C4-2B (cell line): ENCODE data around the gene MRPS24.
"Not testable (repeated sequence)": the region's sequence is repeated elsewhere in the genome, so short reads cannot be mapped to it uniquely, and the experiment has no call there.

Source experiments
- H3K27ac ChIP-seq: fragments of 450-650 bp; 2 replicates; pipeline ENCODE4 v1.5.1; 2017
- ZFX ChIP-seq: fragments of 450-650 bp; IDR thresholded peaks from 2 replicates; pipeline ENCODE4 v1.6.1; 2017
- TF ChIP-seq, protein P1 (sequence below): fragments of 450-650 bp; conservative IDR thresholded peaks from 2 replicates; pipeline ENCODE4 v1.5.1; 2017; ENCODE audit warnings: mild to moderate bottlenecking

Gene MRPS24

DNA sequence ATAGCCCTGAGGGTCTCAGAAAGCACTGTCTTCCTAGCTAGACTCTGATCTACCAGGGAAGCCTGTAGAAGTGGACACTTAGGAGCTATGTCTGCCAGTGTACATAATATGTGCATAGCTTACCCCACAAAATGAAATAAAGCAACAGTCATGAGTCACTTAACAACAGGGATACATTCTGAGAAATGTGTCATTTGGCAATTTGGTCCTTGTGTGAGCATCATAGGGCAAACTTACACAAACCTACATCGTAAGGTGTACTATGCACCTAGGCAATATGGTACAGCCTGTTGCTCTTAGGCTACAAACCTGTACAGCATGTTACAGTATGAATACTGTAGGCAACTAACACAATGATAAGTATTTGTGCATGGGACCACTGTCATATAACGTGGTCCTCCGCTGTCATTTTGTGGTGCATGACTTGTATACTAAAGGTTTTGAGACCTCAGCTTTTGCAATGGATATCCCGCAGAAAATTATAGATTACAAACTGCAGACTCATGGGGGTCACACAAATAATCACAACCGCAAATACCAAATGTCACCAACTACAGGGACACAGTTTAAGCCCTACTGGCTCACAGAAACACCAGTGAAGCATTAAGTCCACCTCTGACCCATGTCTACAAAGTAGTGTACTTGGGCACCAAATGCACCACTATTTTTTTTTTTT, 35.4 kb upstream of the MRPS24 start:
- TF ChIP-seq, protein P1, sequence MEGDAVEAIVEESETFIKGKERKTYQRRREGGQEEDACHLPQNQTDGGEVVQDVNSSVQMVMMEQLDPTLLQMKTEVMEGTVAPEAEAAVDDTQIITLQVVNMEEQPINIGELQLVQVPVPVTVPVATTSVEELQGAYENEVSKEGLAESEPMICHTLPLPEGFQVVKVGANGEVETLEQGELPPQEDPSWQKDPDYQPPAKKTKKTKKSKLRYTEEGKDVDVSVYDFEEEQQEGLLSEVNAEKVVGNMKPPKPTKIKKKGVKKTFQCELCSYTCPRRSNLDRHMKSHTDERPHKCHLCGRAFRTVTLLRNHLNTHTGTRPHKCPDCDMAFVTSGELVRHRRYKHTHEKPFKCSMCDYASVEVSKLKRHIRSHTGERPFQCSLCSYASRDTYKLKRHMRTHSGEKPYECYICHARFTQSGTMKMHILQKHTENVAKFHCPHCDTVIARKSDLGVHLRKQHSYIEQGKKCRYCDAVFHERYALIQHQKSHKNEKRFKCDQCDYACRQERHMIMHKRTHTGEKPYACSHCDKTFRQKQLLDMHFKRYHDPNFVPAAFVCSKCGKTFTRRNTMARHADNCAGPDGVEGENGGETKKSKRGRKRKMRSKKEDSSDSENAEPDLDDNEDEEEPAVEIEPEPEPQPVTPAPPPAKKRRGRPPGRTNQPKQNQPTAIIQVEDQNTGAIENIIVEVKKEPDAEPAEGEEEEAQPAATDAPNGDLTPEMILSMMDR = no peak
- TF ChIP-seq ZFX = no peak
- no peak overlapping the region for H3K27ac ChIP-seq

DNA sequence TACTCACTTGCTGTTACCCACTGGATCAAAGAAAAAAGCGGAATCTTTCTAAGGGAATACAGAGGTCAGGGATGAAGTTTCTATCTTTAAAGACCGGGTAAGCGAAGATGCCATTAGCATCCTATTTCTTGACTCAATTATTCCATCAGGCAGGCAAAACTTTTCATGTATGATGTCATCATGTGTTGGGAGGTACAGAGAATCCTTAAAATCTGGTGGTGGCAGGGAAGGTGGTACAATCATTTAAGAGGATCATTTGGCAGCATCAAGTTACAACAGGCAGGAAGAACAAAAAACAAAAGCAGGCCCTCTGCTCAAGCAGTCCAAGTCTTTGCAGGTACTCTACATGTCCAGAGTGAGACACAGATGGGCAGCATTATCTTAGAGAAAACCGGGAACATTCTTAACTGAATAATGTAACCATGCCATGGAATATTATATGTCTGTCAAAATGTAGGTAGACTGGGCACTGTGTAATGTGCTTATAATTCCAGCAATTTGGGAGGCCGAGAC, 33.3 kb upstream of the MRPS24 start:
- TF ChIP-seq ZFX = no peak
- TF ChIP-seq, protein P1 = no peak
- H3K27ac ChIP-seq = no peak overlapping the region

DNA sequence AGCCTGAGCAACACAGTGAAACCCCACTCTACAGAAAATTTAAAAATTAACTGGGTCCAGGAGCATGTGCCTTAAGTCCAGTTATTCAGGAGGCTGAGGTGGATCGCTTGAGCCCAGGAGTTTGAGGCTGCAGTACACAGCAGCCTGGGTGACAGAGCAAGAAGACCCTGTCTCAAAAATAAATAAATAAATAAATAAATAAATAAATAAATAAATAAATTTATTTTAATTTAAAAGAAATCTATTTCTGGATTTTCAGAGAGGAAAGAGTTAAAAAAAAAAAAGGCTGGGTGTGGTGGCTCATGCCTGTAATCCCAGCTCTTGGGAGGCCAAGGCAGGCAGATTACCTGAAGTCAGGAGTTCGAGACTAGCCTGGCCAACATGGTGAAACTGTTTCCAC, 29.3 kb upstream of the MRPS24 start:
- not testable (repeated sequence) for H3K27ac ChIP-seq

DNA sequence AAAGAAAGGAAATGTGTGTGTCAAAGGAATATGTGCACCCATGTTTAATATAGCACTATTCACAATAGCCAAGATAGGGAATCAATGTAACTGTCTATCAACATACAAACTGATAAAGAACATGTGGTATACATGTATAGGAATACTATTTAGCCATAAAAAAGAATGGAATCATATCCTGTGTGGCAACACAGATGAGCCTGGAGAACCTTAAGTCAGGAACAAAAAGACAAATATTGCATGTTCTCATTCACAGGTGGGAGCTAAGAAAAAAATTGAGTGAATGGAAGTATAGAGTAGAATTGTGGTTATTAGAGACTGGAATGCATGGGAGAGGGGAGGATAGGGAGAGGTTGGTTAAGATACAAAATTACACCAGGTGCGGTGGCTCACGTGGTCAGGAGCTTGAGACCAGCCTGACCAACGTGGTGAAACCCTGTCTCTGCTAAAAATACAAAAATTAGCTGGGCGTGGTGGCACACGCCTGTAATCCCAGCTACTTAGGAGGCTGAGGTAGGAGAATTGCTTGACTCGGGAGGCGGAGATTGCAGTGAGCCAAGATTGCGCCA, 26.6 kb upstream of the MRPS24 start:
- TF ChIP-seq, protein P1 = no peak
- no peak for TF ChIP-seq ZFX
- no peak overlapping the region for H3K27ac ChIP-seq

DNA sequence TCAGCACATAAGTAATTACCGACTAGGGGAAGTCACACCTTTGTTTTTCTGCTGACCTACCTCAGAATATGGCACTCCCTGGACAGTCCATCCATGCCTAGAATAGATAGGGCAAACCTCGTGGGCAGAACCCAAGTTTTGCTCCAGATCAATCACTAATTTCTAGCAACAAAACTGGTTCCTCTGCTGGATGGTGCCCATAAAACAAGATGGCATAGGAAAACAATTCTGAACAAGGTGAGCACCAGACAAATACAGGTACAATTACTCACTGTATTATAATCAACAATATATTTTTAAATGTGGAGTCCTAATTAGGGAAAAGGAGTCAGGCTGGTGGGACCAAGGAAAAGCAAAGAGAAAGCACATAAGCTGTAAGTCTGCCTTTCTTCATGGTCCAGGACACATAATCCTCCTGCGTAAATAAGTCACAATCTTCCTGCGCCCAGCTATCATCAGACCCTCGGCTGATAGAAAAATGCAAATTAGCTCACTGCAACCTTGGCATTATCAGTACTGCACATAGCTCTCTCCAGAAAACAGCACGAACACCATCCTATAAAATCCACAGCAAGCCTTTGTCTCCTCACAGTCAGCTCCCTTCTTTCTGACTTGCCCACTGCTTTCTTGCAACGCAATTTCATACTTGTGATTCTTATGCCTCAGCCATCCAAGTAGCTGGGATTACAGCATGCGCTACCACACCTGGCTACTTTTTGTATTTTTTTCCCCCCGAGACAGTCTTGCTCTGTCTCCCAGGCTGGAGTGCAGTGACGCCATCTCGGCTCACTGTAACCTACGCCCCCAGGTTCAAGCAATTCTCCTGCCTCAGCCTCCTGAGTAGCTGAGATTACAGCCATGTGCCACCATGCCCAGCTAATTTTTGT, 22.0 kb upstream of the MRPS24 start:
- peak overlapping the region; percentile 72 for H3K27ac ChIP-seq
- TF ChIP-seq ZFX = no peak

DNA sequence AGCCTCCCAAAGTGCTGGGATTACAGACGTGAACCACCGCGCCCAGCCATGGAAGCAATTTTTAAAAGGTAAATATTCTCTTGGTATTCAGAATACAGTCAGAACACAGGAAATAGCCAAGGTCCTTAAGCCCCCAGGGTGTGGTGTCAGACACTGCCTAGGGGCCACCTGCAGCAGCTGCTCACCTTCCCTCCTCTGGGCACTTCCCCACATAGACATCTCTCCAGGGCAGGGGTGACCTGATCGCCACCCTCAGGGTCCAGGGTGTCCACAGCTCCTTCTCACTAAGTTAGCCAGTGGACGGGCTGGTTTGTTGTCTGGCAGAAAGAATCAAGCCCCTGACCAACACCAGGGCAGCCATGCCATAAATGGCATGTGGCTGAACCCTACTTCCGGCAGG, 21.2 kb upstream of the MRPS24 start:
- peak overlapping the region; percentile 72 for H3K27ac ChIP-seq
- TF ChIP-seq, protein P1 = no peak
- no peak for TF ChIP-seq ZFX

DNA sequence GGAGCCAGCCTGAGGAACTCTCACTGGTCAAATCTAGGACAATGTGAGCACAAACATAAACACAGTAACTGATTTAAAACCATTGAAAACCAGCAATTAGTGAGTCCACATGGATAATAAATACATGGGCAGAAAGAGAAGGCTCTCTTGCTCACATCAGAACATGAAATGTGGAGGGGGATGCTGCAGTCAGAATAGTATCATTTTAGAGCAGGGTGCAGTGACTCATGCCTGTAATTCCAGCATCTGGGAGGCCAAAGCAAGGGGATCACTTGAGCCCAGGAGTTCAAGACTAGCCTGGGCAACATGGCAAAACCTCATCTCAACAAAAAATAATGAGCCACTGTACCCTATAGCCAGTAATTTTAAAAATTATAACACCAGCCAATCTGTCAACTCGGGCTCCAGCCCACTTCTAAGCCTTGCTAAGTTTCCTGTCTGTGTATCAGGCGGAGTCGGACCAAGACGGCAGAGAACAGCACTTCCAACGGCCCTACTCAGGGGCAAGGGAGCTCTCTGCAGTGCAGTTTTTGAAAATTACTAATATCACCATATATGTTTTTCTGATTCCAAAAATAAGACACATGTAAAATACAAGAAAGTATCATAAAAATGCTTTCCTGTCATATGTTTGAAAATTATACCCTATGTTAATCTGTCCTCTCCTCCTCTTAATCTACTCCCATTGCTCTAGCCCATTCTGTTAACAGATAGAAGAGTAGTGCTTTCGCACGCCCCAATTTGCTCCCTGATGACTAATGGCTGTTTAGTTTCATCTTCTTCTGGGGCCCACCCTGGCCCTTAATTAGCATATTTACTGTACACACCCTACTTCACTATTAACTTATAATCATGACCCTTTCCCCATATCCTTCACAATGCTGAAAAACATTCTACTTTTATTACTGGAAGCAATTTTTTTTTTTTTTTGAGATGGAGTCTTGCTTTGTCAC, 20.0 kb upstream of the MRPS24 start:
- no peak for TF ChIP-seq ZFX
- TF ChIP-seq, protein P1 = no peak

More for the DNA sequence above, 20.0 kb upstream of the MRPS24 start:
- no peak overlapping the region for H3K27ac ChIP-seq
